ENCODE results near the gene DSTYK. TPM values are rescaled to one million over a fixed set of nuclear protein-coding genes. Genes with fewer than 3 reads are reported as not detected.

Gene DSTYK
- total RNA-seq, 1 experiment from 2014 or later: 1.5 TPM

DNA sequence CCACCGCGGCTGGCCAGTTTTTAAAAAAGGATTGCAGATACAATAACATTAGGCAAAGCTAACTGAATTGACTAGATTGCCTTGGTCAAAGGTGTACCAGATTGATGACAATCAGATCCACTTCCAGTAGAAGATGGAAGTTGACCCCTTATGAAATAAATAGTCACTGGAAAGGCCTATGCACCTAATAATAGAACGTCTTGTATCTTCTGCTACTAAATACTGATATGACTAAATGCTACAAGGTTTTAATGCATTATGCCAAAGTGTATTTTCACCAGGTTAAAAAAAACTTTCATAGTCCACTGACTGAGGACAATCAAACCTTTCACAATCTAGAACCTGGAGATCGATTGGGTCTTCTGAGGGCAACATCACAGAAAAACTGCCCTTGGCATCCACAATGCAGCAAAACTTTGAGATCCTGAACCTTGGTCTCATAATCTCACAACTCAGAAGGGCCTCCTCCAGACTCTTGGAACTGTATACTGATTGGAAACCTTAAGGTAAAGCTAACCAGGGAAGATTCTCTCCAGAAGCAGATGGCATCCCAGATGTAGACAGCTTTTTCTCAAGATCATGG, 82.0 kb downstream of the DSTYK start:
- Histone ChIP-seq H3K4me1 (ENCODE audit: low read length) (peaks cover 6% of the 10 kb centered on the region), H3K4me2 (ENCODE audit: low read depth, low read length, poor library complexity, severe bottlenecking) (no peak overlapping the region), H3K9me2 (replicated peaks; ENCODE audit: insufficient read depth, low read length) (no peaks in the 10 kb centered on the region), H3K9me3 (ENCODE audit: low read length) (no peaks in the 10 kb centered on the region), H3K4me3 (ENCODE audit: low read length) (no peak overlapping the region), H3K27ac (ENCODE audit: low read length) (no peak overlapping the region), H3K9ac (ENCODE audit: low read length) (no peak overlapping the region), H3K79me2 (ENCODE audit: low read length) (no peaks in the 10 kb centered on the region), H2AFZ (ENCODE audit: low read length) (no peak overlapping the region), H3K27me3 (ENCODE audit: low read length) (no peaks in the 10 kb centered on the region), H4K20me1 (ENCODE audit: insufficient read depth, low read depth, low read length) (no peaks in the 10 kb centered on the region), H3K36me3 (ENCODE audit: insufficient read depth, low read length) (no peaks in the 10 kb centered on the region)
- DNase-seq: no peak

DNA sequence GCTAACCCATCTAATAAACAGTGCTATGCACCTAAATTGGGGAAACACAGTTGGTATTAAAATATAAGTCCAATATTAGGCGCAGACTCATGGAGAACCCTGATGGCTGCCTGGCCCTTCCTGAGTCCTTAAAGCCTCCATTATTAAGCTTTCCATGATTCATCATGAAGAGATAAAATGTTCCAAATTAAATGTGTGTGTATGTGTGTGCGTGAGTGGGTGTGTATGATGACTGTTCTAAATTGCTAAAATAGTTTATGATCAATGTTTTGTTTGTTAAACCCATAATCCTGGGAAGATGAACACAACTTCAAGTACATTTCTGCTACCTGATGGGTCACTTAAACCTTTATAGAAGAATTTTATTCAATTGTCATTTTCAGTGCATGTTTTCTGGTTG, 83.5 kb downstream of the DSTYK start:
- Histone ChIP-seq H2AFZ (ENCODE audit: low read length) (no peak overlapping the region), H3K4me1 (ENCODE audit: low read length) (peaks cover 11% of the 10 kb centered on the region), H3K9ac (ENCODE audit: low read length) (no peak overlapping the region), H4K20me1 (ENCODE audit: insufficient read depth, low read depth, low read length) (no peaks in the 10 kb centered on the region), H3K27ac (ENCODE audit: low read length) (no peak overlapping the region), H3K9me3 (ENCODE audit: low read length) (no peaks in the 10 kb centered on the region), H3K9me2 (replicated peaks; ENCODE audit: insufficient read depth, low read length) (no peaks in the 10 kb centered on the region), H3K27me3 (ENCODE audit: low read length) (no peaks in the 10 kb centered on the region), H3K36me3 (ENCODE audit: insufficient read depth, low read length) (no peaks in the 10 kb centered on the region), H3K79me2 (ENCODE audit: low read length) (no peaks in the 10 kb centered on the region), H3K4me3 (ENCODE audit: low read length) (no peak overlapping the region), H3K4me2 (ENCODE audit: low read depth, low read length, poor library complexity, severe bottlenecking) (no peak overlapping the region)
- no peak for DNase-seq

DNA sequence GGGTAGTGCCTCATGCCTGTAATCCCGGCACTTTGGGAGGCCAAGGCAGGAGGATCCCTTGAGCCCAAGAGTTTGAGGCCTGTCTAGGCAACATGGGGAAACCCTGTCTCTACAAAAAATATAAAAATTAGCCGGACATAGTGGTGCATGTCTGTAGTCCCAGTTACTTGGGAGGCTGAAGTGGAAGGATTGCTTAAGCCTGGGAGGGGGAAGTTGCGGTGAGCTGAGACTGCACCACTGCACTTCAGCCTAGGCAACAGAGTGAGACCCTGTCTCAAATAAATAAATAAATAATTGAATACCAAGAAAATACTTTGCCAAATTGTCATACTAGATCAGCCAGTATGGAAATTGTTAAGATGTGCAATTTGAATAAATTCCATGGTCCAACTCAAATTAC, 83.9 kb downstream of the DSTYK start:
- Histone ChIP-seq H3K36me3 (ENCODE audit: insufficient read depth, low read length) (no peaks in the 10 kb centered on the region), H3K4me3 (ENCODE audit: low read length) (no peak overlapping the region), H2AFZ (ENCODE audit: low read length) (no peak overlapping the region), H3K4me2 (ENCODE audit: low read depth, low read length, poor library complexity, severe bottlenecking) (no peak overlapping the region), H3K4me1 (ENCODE audit: low read length) (peaks cover 15% of the 10 kb centered on the region), H3K9me2 (replicated peaks; ENCODE audit: insufficient read depth, low read length) (no peaks in the 10 kb centered on the region), H3K9me3 (ENCODE audit: low read length) (no peaks in the 10 kb centered on the region), H3K27me3 (ENCODE audit: low read length) (no peaks in the 10 kb centered on the region), H3K27ac (ENCODE audit: low read length) (no peak overlapping the region), H4K20me1 (ENCODE audit: insufficient read depth, low read depth, low read length) (no peaks in the 10 kb centered on the region), H3K79me2 (ENCODE audit: low read length) (no peaks in the 10 kb centered on the region), H3K9ac (ENCODE audit: low read length) (no peak overlapping the region)
- no peak for DNase-seq

DNA sequence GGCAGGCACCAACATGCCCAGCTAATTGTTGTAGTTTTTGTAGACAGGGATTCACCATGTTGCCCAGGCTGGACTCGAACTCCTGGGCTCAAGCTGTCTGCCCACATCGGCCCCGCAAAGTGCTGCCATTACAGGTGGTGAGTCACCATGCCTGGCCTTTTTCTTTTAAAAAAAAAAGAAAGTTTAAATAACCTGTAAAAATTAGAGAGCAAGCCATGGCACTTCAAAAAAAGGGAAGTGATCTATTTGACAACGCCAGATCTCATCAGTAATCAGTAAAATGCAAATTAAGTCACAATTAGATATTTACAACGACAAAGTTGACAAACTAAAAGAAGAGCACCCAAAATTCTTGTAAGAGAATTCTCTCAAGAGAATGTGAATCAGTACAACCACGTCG, 86.8 kb downstream of the DSTYK start:
- Histone ChIP-seq H3K79me2 (ENCODE audit: low read length) (peaks cover 21% of the 10 kb centered on the region), H3K4me1 (ENCODE audit: low read length) (peaks cover 30% of the 10 kb centered on the region), H2AFZ (ENCODE audit: low read length) (0 out of 2 replicates have a peak overlapping the region, but pooled peaks have one; percentile 15), H3K9me2 (replicated peaks; ENCODE audit: insufficient read depth, low read length) (no peaks in the 10 kb centered on the region), H3K9ac (ENCODE audit: low read length) (no peak overlapping the region), H3K9me3 (ENCODE audit: low read length) (no peaks in the 10 kb centered on the region), H3K27me3 (ENCODE audit: low read length) (no peaks in the 10 kb centered on the region), H3K4me3 (ENCODE audit: low read length) (no peak overlapping the region), H3K36me3 (ENCODE audit: insufficient read depth, low read length) (no peaks in the 10 kb centered on the region), H3K4me2 (ENCODE audit: low read depth, low read length, poor library complexity, severe bottlenecking) (peak overlapping the region; percentile 32), H3K27ac (ENCODE audit: low read length) (no peak overlapping the region), H4K20me1 (ENCODE audit: insufficient read depth, low read depth, low read length) (peaks cover 11% of the 10 kb centered on the region; the same call in 1 of the 2 replicates)
- peak; percentile 73 for DNase-seq

DNA sequence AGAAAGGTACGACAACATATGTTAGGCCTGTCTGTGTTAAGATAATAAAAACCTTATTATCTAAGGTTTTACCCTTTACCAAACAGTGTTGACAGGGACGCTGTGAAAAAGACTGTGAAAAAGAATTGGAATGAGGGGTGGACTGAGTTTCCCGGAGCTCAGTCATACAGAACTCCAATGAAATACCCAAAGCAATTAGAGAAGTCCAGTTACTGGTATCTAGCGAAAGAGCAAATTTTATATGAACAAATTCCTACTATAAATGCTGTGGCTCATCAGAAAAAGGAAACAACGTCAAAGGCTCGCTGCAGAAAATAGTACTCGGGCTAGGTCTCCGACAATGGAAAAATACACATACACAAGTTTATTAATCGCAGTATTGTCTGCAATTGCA, 89.0 kb downstream of the DSTYK start:
- Histone ChIP-seq H3K4me2 (ENCODE audit: low read depth, low read length, poor library complexity, severe bottlenecking) (peak overlapping the region; percentile 93), H4K20me1 (ENCODE audit: insufficient read depth, low read depth, low read length) (peaks cover 15% of the 10 kb centered on the region; the same call in 1 of the 2 replicates), H3K4me3 (ENCODE audit: low read length) (peak overlapping the region; percentile 93), H3K36me3 (ENCODE audit: insufficient read depth, low read length) (0 out of 2 replicates have a peak, but pooled peaks cover 7% of the 10 kb centered on the region), H3K4me1 (ENCODE audit: low read length) (peaks cover 38% of the 10 kb centered on the region), H3K9me2 (replicated peaks; ENCODE audit: insufficient read depth, low read length) (no peaks in the 10 kb centered on the region), H2AFZ (ENCODE audit: low read length) (peak overlapping the region; percentile 99), H3K27ac (ENCODE audit: low read length) (peak overlapping the region; percentile 87), H3K9ac (ENCODE audit: low read length) (peak overlapping the region; percentile 90), H3K79me2 (ENCODE audit: low read length) (peaks cover 41% of the 10 kb centered on the region), H3K27me3 (ENCODE audit: low read length) (no peaks in the 10 kb centered on the region), H3K9me3 (ENCODE audit: low read length) (no peaks in the 10 kb centered on the region)
- no peak for DNase-seq

DNA sequence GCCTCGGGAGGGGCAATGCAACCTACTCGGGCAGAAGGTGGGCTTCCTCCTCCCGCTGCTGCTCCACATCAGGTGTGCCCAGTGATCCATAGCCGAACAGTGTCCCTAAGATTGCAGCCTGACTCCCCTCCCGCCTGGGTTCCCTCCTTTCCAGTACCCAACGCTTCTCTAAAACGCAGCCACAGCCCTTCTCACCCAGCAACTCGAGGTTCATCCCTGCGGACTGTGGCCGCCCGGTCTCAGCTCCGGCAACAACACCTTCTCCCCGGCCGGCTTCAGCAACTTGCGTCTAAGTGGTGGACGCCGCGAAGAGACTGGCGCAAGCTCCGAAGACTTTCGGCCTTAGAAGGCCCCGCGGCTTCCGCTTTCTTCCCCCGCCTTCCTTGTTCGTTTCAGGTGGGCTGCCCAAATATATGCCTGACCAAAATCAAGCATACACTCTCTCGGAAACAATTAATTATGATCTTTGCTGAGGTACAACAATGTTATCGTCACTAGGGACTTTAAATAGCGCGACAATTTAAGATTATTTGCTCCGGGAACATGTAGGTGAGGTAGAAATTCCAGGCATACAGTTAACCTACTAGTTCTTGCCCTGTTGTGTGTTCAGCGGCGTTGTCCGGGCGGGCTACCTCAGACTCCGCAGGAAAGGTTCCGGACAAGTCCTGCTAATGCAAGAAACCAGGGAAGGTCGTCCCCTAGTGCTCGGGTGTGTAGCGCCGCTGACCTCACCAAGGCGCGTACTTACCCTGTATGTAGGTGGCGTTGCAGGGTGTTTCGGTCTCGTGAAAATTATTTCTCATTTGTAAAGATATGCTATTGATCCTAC, 89.6 kb downstream of the DSTYK start, which contains the start of gene RBBP5:
TSS of gene RBBP5 (minus strand) at position 319 of the 829 bp plus-strand sequence. CDS start at position 214, 105 bp downstream.
- H3K4me3 ChIP-seq (ENCODE audit: low read length): peak within 1 kb of the TSS; percentile 93
- peaks cover 43% of the 10 kb centered on the region for H3K79me2 ChIP-seq (ENCODE audit: low read length)
- peak; percentile 98 for DNase-seq
- H3K4me1 ChIP-seq (ENCODE audit: low read length): peaks cover 38% of the 10 kb centered on the region
- H2AFZ ChIP-seq (ENCODE audit: low read length): peak within 1 kb of the TSS; percentile 99
- H3K9me2 ChIP-seq (replicated peaks; ENCODE audit: insufficient read depth, low read length): no peaks in the 10 kb centered on the region
- H3K27me3 ChIP-seq (ENCODE audit: low read length): no peaks in the 10 kb centered on the region
- H3K4me2 ChIP-seq (ENCODE audit: low read depth, low read length, poor library complexity, severe bottlenecking): peak within 1 kb of the TSS; percentile 93
- no peaks in the 10 kb centered on the region for H3K9me3 ChIP-seq (ENCODE audit: low read length)
- H3K36me3 ChIP-seq (ENCODE audit: insufficient read depth, low read length): 0 out of 2 replicates have a peak, but pooled peaks cover 7% of the 10 kb centered on the region
- peak within 1 kb of the TSS; percentile 87 for H3K27ac ChIP-seq (ENCODE audit: low read length)
- H4K20me1 ChIP-seq (ENCODE audit: insufficient read depth, low read depth, low read length): peaks cover 15% of the 10 kb centered on the region; the same call in 1 of the 2 replicates
- H3K9ac ChIP-seq (ENCODE audit: low read length): peak within 1 kb of the TSS; percentile 90

DNA sequence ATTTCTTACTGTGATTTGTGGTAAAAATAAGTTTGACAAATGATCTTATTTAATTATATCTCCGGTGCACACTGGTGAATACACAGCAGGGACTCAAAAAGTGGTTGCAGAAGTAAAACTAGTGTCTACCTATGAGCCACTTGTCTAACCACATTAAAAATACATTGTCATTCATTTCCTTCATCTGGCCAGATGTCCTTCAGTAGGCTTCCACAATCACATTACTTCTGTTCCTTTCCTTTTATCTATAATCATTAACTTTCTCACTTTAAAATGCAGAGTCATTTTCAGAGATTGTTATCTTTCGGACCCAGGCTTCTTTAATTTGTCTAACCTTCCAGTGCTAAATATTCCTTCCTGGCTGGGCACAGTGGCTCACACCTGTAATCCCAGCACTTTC, 92.8 kb downstream of the DSTYK start:
- Histone ChIP-seq H3K4me1 (ENCODE audit: low read length) (peaks cover 29% of the 10 kb centered on the region), H3K4me2 (ENCODE audit: low read depth, low read length, poor library complexity, severe bottlenecking) (peak overlapping the region; percentile 93), H4K20me1 (ENCODE audit: insufficient read depth, low read depth, low read length) (peaks cover 15% of the 10 kb centered on the region; the same call in 1 of the 2 replicates), H3K9ac (ENCODE audit: low read length) (no peak overlapping the region), H3K9me3 (ENCODE audit: low read length) (no peaks in the 10 kb centered on the region), H3K9me2 (replicated peaks; ENCODE audit: insufficient read depth, low read length) (no peaks in the 10 kb centered on the region), H2AFZ (ENCODE audit: low read length) (no peak overlapping the region), H3K4me3 (ENCODE audit: low read length) (no peak overlapping the region), H3K79me2 (ENCODE audit: low read length) (peaks cover 70% of the 10 kb centered on the region), H3K36me3 (ENCODE audit: insufficient read depth, low read length) (peaks cover 26% of the 10 kb centered on the region; the same call in 1 of the 2 replicates), H3K27ac (ENCODE audit: low read length) (no peak overlapping the region), H3K27me3 (ENCODE audit: low read length) (no peaks in the 10 kb centered on the region)
- no peak for DNase-seq

DNA sequence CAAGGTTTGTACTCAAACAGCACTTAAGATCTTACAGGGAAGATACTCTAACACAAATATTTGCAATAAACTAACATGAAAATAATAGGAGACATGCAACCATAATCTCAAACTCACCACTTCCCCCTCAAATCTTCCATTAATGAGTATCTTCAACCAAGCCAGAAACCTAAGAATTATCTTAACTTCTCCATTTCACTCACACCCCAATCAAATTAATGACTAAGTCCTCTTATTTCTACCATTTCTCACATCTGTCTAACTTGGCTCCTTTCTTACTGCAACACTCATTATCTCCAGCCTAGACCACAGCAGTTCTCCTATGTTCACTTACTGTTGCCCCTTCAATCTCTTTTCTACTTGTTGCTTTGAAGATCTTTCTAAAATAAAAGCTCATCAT, 100.1 kb downstream of the DSTYK start:
- no peaks in the 10 kb centered on the region for H3K27me3 ChIP-seq (ENCODE audit: low read length)
- H3K79me2 ChIP-seq (ENCODE audit: low read length): peaks cover 76% of the 10 kb centered on the region
- no peak for DNase-seq
- no peaks in the 10 kb centered on the region for H3K9me2 ChIP-seq (replicated peaks; ENCODE audit: insufficient read depth, low read length)
- no peaks in the 10 kb centered on the region for H4K20me1 ChIP-seq (ENCODE audit: insufficient read depth, low read depth, low read length)
- peaks cover 54% of the 10 kb centered on the region for H3K36me3 ChIP-seq (ENCODE audit: insufficient read depth, low read length)
- H2AFZ ChIP-seq (ENCODE audit: low read length): no peak overlapping the region
- no peak overlapping the region for H3K9ac ChIP-seq (ENCODE audit: low read length)
- no peaks in the 10 kb centered on the region for H3K9me3 ChIP-seq (ENCODE audit: low read length)
- H3K4me3 ChIP-seq (ENCODE audit: low read length): no peak overlapping the region
- H3K27ac ChIP-seq (ENCODE audit: low read length): peak overlapping the region; percentile 65
- H3K4me1 ChIP-seq (ENCODE audit: low read length): peaks cover 36% of the 10 kb centered on the region
- no peak overlapping the region for H3K4me2 ChIP-seq (ENCODE audit: low read depth, low read length, poor library complexity, severe bottlenecking)
